GM19455 (cell line): ENCODE measurements around the gene CAMK2G.
A peak's percentile ranks its signal among the peaks of the same experiment; 100 is the strongest.

ENCODE experiments used
- ATAC-seq: cut with Tn5 transposase; IDR thresholded peaks from one replicate; pipeline ENCODE4 v1.9.1; 2021; ENCODE audit not compliant: unreplicated experiment

Gene CAMK2G

GRCh38 chr10:73865459-73866442 is 8.6 kb downstream of the CAMK2G start:
- ATAC-seq: no peak

DNA sequence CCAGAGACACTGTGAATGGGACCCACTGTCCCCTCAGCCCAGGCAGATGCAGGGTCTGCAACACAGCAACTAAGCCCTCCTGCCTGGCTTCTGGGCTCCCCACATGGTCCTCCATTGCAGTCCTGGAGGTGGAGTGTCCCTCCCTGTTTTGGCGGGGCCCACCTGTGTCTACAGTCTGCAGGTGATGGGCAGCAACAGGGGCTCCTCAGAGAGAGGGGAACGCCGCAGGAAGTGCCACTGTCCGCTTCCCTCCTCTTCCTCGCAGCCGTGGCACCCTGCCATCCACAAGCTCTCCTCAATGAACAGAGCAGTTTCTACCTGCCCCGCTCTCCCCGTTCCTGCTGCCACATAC is 9.3 kb downstream of the CAMK2G start:
- no peak for ATAC-seq

GRCh38 chr10:73864229-73864628 is 10.1 kb downstream of the CAMK2G start:
- ATAC-seq: no peak

DNA sequence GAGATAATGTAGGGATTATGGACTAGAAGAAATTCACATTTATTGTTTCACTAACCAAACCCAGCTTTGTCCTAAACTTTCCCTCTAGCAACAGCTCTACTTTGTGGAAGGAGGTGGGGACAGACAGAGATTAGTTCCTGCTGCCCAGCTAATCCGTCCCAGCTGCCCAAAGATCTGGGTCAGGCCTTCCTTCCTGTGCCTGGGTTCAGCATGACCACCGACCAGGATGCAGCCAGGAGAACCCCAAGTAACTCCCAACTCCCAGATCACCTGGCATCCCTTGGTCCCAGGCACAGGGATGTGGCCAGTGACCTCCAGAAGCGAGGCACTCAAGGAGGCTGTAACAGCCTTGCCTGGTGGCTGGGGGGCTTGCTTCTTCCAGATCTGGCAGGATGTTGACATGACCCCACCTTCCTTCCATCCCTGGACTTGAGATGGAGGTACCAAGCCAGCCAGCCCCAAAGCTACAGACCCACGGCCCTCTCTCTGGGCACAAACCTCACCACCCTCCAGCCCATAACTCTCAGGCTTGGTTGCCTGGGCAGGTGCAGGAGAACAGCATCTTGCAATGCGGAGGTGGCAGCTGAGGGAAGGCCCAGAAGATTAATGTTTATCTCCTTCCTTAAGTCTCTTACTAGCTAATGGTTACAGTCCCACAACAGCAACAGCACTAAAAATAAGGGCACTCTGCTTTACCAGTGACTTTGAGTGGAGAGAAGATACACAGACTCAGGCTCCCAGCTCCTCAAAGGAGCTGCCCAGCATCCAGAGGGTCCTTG is 11.1 kb downstream of the CAMK2G start:
- ATAC-seq: no peak

DNA sequence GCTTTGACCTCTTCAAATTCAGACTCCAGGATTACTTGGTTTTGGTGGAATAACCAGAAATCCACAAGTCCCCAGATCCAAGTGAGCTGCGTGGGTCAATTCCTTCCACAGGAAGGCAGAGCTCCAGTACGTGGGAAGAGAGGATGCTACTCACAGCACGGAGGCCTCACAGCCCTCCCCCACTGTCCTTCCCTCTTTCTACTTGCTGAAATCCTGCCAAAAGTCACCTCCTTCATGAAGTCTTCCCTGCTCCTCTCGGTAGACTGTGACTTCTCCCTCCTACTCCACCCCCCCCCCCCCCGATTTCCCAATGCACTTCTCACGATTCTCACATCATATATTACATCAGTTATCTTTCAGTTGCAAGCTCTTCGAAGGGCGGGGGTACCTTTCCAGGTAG is 12.3 kb downstream of the CAMK2G start:
- no peak for ATAC-seq

GRCh38 chr10:73859784-73860491 is 14.4 kb downstream of the CAMK2G start:
- ATAC-seq: no peak

- no peak for ATAC-seq
Measured at GRCh38 chr10:73859428-73859783, 14.9 kb downstream of the CAMK2G start.

- no peak for ATAC-seq
Measured at GRCh38 chr10:73858750-73859427, 15.5 kb downstream of the CAMK2G start.

DNA sequence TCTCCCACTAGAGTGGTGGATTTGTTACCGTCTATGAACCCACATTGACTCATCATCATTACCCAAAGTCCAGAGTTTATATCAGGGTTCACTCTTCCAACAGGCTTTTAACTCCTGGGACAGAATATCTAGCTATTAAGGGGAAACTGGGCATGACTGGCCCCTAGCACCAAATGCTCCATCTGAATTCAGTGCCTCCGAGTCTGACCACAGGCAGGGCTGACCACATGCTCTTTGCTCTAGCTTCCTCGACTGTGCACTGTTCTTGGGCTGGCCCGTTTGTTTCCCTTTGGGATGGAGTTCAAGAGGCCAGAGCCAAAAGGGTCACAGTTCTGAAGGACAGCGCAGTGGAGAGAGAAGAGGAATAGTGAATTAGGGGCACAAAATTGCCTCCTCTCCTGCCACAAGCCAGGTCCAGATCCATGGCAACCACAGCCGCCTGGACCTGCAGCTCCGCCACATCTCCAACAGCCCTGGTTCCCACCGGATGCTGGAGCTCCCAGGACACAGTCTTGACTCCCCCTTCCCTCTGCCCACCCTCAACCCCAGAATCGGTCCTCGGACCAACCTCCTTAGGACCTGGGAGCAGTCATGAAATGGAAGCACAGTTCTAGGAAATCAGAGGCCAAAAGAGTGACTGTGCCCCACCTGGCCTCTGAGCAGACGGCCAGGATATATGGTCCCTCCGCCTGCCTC is 16.2 kb downstream of the CAMK2G start:
- no peak for ATAC-seq

DNA sequence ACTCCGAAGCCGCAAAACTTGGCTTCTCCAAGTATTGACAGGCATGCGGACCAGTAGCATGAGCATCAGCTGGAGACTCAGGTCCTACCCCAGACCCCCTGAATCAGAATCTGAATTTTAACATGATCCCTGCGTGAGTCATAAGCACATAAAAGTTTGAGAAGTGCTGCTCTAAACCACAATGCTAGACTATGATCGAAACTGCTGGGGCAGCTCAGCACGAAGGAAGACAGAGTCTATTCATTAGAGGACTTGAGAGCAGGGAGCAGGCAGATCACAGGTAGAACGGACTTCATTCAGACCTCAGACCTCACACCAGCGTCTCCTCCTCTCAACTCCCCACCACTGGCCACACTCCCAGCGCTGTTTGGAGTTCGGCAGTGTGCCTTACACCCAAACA is 16.9 kb downstream of the CAMK2G start:
- ATAC-seq: no peak

GRCh38 chr10:73856261-73856660 is 18.1 kb downstream of the CAMK2G start:
- ATAC-seq: no peak

- ATAC-seq: no peak
Measured at GRCh38 chr10:73855413-73855812, 18.9 kb downstream of the CAMK2G start.

- ATAC-seq: no peak
Measured at GRCh38 chr10:73854310-73854709, 20.0 kb downstream of the CAMK2G start.

GRCh38 chr10:73853196-73853595 is 21.2 kb downstream of the CAMK2G start:
- ATAC-seq: no peak

GRCh38 chr10:73850863-73851461 is 23.4 kb downstream of the CAMK2G start:
- ATAC-seq: no peak

GRCh38 chr10:73850211-73850610 is 24.1 kb downstream of the CAMK2G start:
- no peak for ATAC-seq

DNA sequence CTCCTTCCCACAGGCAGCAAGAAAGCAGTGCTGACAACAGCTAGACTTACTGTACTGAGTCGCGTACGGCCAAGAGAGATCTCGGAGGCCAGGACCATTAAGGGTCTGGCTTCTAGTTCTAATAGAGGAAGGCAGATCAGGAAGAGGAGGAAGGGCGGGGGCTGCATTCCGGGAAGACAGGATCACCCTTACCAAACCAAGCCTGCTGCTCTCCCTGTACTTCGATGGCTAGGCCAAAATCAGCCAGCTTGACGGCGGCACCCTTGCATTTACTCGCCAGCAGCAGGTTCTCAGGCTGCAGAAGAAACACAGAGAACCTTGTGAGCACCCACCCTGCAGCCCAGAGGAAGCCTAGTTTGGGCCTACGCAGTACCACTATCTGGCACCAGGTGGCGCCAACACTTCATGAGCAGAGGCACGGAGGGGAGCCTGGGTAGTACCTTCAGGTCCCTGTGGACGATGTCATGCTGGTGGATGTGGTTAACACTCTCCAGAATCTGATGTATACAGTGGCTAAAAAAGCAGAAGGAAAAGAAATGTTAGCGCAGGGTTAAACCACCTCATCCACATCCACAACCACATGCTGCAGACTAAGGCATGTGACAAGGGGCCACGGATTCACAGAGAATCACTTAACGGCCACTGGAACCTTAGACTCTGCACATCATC is 25.4 kb downstream of the CAMK2G start:
- peak; percentile 81 for ATAC-seq

GRCh38 chr10:73847031-73847430 is 27.3 kb downstream of the CAMK2G start:
- ATAC-seq: no peak

DNA sequence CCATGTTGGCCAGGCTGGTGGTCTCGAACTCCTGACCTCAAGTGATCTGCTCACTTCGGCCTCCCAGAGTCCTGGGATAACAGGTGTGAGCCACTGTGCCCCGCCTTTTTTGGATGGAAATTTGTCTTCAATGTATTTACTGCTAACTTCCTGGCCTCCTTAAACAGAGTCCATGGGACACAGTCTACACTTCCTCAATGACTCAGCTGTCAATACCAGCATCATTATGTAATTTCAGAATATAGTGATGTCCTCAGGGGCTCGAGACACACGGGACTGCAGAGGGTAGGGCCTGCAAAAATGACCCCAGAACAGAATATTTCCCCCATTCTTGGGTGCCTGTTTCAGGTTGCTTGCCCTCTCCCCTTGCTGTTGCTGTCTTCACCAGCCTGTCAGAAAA is 31.1 kb downstream of the CAMK2G start:
- ATAC-seq: no peak
